ENCODE data around the gene SLIT3.
"Not testable (repeated sequence)": the region's sequence is repeated elsewhere in the genome, so short reads cannot be mapped to it uniquely, and the experiment has no call there.

The SLIT3 gene

DNA sequence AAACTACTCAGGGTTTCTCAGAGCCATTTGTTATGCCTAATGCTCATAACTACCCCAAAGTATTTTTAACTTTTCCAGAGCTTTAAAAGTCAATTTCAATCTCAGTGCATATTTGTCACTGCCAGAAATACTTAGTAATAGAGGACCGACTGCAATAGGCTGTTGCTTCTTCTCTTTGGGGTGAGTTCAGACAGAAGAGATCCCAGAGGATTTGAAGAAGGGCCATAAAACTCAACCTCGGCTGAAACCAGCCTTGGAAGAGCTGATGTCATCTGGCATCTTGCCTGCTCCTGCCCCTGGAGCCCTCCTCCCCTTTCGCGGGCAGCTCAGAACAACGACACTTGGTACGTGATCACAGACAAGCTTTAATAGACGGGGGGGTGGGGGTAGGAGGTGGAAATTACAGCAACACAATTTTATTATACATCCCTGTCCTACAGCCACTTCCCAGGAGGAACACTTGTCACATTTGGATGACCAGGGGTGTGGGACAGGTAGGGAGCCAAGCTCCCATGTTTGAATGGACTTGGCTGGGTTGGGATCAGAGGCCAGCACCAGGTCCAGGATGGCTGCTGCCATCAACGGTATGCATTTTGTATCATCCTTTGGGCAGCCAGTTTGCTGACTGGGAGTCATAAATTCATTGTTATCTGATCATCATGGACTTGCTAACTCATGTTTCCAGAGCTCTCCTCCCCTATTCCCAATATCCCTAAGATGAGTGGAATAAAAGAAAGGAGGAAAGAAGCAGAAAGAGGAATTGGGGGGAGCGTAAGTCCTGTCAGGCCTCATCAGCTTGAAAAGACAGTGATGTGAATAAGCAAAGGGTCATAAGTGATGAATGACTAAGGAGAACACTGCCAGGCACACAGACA lies 535.2 kb downstream of the SLIT3 start:
- no peak for DNase-seq (ENCODE audit: low spot score)

DNA sequence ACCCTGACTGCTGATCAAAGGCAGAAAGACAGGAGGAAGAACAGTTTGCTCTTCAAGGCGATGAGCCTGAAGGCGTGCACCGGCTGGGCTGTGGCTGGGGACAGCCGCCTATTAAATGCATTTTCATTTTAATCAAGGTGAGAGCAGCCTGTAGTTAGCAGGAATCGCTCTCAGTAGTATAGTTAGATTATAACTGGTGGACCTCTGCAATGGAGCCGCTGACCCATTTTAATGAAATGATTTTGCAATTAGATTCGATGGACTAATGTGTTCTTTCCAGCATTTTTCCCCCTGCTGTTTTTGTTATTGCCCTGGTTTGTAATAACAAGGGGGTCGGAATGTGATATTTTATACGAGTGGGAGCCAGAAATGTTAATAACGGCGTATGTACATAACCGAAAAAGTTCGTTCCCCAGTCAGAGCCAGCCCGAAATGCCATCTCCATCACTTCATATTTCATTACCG lies 535.8 kb downstream of the SLIT3 start:
- no peak for DNase-seq (ENCODE audit: low spot score)

DNA sequence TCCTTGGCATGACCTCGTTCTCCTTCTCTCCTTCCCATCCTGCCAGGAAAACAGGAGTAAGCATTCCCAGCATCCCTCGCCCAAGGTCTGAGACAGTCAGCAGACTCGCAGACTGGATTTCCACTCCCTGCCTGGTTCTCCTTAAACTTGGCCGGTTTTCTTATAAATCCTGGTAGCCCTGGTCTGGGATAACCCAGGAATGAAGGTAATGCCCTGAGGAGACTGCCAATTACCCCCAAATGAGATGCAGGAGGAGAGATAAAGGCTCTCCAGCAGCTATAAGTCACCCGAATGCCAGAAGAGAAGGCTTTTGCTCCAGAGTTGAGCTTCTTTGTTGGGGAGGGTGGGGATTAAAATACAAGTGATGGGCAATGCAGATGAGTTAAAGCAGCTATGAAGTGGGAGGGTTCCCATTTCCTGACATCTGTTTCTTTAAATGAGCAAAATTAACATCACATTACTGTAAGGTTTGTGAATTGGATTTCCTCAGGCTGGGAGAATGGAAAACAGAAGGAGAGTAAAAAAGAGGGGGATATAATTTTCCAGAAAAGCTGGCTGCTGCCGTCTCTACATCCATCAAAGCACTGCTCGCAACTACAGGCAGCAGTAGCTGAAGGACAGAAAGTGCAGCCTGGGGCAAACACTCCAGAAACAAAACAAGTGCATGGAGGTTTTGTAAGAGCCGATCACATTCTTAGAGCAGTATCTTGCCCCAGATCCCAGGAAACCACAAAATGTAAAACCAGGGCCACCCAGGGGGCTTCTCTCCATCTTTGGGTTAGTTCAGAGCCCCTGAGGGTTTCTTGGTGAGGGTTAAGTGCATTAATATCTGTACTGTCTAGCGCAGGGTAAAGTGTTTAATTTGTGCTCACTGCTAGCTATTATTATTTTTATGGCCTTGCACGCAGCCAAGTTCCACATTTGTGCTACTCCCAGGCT lies 544.2 kb downstream of the SLIT3 start:
- DNase-seq (ENCODE audit: low spot score) = peak; percentile 26

DNA sequence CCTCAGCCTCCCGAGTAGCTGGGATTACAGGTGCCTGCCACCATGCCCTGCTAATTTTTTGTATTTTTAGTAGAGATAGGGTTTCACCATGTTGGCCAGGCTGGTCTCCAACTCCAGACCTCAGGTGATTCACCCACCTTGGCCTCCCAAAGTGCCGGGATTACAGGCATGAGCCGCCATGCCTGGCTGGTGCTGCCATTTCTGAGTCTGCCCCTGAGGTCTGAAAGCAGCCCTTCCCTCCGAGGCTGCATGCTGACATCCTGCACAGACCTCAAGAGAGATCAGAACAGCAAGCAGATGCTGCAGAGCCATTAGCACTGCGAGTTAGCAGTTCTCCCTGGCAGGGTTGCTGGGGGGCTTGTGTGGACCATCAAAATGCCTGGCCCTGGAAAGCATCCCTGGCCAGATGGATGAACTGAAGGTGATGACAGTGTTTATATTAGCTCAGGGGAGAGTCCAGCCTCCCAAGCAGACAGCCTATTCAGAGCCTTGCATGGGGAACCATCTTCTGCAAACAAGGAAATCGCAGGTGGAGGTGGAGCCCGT lies 545.3 kb downstream of the SLIT3 start:
- DNase-seq (ENCODE audit: low spot score) = no peak

DNA sequence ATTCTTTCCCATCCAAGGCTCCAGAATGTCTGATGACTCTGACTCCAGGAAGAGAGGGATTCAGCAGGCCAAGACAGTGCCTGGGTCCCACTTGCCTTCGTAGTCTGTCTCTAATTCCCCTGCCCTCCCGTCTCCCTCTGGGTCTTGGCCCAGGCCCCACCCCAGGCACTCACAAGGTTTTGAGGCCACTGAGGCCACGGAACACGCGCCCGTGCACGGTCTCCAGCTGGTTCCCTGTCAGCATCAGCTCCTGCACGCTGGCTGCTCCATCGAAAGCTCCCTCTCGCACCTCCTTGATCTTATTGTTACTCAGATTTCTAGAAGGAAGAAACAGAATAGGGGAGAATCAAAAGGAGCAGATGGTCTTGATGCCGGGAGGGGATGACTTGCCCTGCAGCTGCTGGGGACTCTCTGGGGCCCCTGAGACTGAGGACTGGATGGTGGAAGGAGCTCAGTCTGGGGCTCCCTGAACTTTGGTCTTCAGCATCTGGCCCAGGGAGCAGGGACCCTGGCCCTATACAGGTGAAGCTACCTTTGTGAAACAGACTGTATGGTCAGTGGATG lies 547.2 kb downstream of the SLIT3 start:
- DNase-seq (ENCODE audit: low spot score) = no peak

DNA sequence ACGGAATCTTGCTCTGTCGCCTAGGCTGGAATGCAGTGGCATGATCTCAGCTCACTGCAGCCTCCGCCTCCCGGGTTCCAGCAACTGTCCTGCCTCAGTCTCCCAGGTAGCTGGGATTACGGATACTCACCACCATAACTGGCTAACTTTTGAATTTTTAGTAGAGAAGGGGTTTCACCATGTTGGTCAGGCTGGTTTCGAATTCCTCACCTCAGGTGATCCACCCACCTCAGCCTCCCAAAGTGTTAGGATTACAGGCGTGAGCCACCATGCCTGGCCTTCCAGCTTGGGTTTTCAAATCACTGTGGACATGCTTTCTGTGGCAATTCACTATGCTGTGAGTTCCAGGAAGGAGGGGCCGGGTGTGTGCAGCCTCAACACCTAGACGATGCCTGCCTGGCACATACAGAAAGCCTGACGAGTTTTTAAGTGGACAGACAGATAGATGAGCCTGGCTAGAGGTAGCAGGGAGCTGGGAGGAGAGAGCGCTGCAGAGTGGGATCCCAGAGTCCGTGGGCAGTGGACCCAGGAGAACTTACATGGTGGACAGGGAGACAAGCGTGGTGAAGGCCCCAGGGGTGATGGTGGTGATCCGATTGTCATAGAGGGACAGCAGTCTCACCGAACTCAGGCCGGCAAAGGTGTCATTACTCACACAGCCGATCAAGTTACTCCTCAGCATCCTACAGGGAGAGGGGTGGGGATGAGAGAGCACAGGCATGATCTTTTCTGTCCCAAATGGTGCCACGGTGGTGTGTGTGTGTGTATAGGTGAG lies 548.3 kb downstream of the SLIT3 start:
- DNase-seq (ENCODE audit: low spot score) = no peak

DNA sequence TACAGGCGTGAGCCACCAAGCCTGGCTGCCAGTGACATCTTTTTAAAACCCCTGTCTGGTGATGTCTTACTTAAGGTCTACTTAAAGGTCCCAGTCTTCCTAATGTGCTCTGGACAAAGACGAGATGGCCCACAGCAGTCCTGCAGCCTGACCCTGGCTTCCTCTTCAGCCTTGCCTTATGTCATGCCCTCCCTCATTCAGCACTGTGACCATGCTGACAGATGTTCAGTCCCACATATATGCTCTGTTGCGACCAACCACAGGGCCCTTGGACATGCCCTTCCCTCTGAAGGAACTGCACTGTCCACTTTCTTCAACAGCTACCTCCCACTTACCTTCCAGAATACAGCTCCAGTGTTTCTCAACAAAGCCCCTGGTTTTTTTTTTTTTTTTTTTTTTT lies 548.9 kb downstream of the SLIT3 start:
- no peak for DNase-seq (ENCODE audit: low spot score)

DNA sequence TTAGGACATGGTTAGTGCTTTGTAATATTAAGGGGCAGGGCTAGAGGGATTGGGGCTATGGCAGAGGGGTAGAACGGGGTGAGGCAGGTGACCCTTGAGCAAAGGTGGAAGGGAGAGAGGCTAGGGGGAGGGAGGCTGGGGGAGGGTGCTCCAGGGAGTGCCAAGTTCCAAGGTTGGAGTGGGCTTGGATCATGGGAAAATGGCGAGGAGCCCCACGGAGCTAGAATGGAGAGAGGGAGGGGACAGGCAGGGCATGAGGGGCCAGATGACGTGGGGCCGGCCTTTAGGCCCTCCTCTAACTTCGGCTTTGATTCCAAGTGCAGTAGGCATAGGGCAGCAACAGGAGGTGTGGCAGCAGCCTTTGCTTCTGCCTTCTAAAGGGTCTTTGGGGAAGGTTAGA lies 550.0 kb downstream of the SLIT3 start:
- no peak for DNase-seq (ENCODE audit: low spot score)

DNA sequence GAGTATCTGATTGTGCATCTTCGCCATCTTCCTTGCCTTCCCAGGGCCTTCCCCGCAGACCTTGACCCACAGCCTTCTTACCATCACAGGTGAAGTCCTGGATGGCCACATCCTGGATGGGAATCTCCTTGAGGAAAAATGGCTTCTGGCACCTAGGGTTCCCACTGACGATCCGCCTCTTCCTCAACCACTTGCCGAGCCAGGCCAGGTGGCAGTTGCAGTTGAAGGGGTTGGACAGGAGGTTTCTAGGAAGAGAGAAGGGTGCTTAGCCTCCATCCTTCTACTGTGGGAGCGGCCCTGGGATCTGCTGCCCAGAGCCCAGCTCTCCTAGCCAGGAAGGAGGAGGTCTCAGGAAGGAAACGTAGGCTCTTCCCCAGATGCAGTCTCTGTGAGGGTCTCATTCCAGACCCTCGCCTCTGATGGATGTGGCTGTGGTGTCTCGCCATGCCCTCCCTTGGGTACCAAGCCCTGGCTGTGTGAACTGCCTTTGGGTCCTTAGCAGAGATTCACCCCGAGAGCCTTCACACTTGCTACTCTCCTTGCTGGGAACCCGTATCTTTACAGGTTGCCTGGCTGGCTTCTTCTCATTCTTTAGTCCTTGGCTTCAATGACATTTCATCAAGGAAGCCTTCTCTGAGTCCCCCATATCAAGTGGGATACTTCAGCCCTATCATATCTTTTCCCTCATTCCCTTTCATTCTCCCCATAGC lies 551.4 kb downstream of the SLIT3 start:
- DNase-seq (ENCODE audit: low spot score) = no peak

DNA sequence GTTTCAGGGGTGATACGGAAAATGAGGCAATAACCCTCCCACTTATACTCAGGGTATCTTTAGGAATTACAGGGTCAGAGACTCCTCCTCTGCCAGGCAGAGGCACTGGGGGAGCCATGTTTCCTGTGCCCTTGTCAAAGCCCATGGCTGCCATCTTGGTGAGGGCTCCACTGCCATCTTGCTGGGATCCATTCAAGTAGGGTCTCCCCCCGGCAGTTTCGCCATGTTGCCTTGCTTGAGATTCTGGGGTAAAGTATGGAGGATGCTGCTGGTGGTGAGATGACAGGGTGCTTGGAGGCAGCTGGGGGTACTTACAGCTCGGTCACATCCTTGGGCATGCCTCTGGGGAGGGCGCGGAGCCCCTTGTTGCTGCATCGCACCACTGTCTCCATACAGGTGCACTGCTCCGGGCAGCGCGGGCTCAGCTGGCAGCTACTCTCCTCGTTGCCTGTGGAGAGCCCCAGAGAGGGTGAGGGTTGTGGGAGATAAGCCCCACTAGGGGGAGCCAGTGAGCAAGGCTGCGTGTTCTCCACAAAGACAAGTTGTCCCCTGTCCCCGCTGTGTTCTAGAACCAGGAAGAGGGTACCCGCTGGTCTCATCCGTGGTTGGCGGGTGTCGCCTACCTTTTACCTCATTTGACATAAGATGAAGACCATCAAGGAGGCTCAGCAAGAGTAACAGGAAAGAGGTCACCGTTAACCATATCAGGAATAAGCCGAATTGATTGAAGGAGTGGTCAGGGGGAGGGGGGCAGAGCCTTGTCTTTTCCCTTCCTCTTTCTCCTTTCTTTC lies 552.8 kb downstream of the SLIT3 start:
- DNase-seq (ENCODE audit: low spot score) = peak; percentile 35

DNA sequence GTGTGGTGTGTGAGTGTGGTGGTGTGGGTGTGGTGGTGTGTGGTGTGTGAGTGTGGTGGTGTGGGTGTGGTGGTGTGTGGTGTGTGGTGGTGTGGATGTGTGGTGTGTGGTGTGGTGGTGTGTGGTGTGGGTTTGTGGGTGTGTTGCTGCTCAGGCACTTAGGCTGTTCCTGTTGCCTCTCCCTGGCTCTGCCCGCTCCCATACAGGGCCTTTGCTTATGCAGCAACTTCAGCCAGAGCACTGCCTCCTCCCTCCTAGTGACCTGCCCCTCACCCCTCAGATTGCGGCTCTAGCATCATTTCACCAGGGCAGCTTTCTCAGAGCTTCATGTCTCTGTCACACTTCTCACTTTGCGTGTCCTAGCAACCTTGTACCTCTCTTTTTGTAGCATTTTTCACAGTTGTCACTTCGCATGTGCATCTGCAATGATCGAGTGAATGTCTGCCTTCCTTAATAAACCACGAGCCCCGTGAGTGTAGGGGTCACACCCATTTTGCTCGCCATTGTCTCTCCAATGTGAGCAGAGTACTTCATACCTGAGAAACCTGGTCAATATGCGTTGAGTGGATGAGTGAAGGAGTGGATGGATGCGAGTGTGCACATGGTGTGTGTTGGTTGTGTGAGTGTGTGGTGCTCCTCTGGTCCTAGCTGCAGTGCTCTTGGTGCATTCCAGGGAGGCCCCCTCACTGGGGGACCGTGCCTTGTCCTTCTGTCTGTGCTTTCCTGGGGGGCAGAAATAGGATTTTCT lies 553.9 kb downstream of the SLIT3 start:
- DNase-seq (ENCODE audit: low spot score) = no peak

DNA sequence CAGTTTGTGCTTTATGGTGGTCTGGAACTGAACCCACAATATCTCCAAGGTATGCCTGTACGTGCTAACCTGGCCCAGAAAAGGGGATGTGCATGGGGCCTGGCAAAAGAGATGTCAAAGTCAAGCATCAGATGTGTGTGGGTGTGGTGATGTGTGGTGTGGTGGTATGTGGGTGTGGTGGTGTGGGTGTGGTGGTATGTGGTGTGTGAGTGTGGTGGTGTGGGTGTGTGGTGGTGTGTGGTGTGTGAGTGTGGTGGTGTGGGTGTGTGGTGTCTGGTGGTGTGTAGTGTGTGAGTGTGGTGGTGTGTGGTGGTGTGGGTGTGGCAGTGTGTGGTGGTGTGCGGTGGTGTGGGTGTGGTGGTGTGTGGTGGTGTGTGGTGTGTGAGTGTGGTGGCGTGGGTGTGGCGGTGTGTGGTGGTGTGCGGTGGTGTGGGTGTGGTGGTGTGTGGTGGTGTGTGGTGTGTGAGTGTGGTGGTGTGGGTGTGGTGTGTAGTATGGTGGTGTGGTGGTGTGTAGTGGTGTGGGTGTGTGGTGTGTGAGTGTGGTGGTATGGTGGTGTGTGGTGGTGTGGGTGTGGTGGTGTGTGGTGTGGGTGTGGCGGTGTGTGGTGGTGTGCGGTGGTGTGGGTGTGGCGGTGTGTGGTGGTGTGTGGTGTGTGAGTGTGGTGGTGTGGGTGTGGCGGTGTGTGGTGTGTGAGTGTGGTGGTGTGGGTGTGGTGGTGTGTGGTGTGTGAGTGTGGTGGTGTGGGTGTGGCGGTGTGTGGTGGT lies 554.6 kb downstream of the SLIT3 start:
- DNase-seq (ENCODE audit: low spot score) = not testable (repeated sequence)

DNA sequence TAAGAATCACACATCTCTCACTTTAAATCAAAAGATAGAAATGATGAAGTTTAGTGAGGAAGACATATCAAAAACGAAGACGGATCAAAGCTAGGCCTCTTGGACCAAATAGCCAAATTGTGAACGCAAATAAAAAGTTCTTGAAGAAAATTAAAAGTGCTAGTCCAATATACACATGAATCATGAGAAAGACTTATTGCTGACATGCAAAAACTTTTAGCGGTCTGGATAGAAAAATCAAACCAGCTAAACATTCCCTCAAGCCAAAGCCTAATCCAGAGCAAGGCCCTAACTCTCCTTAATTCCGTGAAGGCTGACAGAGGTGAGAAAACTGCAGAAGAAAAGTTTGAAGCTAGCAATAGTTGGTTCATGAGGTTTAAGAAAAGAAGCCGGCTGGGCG lies 557.3 kb downstream of the SLIT3 start:
- DNase-seq (ENCODE audit: low spot score) = no peak

DNA sequence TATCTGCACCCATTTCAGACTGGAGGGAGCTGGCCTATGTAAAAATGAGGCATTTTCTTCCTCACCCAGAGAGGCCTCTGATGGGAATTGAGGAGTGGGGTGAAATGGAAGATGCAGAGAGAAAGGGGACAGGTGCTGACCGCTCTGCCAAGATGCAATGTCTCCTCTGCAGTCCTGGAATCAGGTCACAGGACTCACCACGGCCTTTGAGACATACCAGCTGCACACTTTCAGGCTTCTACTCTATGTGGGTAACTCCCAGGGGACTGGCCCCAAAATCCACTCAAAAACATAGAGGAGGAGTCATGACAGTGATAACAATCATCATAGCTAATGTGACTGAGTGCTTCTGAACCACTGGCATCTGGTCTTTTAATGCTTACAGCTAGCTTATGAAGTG lies 558.6 kb downstream of the SLIT3 start:
- DNase-seq (ENCODE audit: low spot score) = not testable (repeated sequence)

DNA sequence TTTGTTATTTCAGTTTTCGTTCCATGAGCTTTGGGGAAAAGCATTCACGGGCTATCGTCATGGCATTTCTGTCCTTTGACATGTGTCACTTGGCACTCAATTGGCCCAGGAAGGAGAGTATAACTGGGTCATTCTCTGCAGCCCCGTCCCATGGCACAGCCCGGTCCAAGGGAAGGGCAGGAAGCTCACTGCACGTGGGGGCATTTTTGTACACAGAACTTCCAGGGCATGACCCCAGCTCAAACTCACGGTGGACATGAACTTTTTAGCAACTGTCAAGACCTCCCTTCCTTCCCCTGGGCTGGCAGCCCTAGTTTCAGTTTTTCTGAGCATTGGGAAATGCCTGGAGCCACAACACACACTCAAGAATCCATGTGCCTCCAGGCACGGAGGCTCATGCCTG lies 560.1 kb downstream of the SLIT3 start:
- no peak for DNase-seq (ENCODE audit: low spot score)

DNA sequence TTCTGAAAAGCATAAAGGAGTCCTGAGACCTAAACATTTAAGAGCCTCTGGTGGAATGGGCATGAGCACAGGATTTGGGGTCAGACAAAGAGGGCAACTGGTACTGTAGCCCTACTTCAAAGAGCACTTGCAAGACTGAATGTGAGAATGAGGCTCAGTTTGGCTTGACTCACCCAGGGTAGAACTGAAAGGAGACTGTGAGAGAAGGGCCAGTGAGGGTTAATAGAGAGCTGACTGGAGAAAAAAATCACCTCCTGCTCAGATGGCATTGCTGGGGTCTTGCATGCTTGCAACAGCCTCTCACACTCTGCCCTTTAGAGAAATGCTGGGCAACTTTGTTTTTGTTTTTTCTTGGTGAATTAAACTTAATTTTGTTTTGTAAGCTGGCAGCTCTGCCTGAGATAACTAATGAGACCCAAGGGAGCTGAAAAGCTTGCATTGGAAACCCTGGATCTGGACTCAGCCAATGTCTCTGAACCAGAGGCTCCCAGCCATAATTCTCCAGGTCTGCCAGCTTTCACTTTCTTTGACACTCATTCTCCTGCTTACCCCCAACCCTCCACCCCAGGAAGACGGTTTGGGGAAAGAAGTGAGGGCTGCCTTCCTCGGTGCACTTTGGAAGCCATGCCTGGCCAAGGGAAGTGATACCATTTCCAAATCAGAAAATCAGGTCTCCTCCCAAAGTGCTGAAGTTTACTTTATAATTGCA lies 560.7 kb downstream of the SLIT3 start:
- no peak for DNase-seq (ENCODE audit: low spot score)

DNA sequence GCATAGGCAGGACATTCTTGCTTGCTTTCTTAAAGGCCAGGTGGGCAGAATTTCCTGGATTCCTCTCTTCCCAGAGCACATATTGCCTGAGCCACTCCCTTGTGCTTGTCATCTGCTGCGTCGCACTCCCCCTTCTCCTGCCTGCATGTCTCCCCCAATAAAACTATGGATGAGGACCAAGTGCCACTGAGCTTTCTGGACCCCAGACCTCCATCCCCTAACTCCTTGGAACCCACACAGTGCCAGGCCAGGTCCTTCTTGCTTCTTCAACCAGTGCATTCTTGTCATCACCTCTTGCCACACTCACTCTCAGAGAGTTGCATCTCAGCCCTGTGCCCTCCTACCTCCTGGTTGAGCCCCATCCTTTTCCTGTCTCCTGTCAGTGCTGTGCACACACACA lies 563.9 kb downstream of the SLIT3 start:
- DNase-seq (ENCODE audit: low spot score) = no peak

All from pons (tissue), 1 donor.